Dermis microvascular lymphatic vessel endothelial cell (primary cell): Measurements from ENCODE around the gene PROS1. TPM values are rescaled to one million over a fixed set of nuclear protein-coding genes. Genes with fewer than 3 reads are reported as not detected.
"Not testable (repeated sequence)": the region's sequence is repeated elsewhere in the genome, so short reads cannot be mapped to it uniquely, and the experiment has no call there.

Source experiments
- DNase-seq, 2 donors: peaks; one replicate each; pipeline versions ENCODE4 v3.0.0 to v3.0.0-alpha.2; 2010; ENCODE audit warnings: low read depth in 2 of 2
- total RNA-seq: library from RNA; depleted of rRNA; stranded (reverse); fragments of >200 nt; gene quantifications from 2 replicates; pipeline ENCODE4 v1.2.1, GENCODE V29; 2014

Gene PROS1
- total RNA-seq, 1 donor from 2014 or later, result 9.0 TPM

DNA sequence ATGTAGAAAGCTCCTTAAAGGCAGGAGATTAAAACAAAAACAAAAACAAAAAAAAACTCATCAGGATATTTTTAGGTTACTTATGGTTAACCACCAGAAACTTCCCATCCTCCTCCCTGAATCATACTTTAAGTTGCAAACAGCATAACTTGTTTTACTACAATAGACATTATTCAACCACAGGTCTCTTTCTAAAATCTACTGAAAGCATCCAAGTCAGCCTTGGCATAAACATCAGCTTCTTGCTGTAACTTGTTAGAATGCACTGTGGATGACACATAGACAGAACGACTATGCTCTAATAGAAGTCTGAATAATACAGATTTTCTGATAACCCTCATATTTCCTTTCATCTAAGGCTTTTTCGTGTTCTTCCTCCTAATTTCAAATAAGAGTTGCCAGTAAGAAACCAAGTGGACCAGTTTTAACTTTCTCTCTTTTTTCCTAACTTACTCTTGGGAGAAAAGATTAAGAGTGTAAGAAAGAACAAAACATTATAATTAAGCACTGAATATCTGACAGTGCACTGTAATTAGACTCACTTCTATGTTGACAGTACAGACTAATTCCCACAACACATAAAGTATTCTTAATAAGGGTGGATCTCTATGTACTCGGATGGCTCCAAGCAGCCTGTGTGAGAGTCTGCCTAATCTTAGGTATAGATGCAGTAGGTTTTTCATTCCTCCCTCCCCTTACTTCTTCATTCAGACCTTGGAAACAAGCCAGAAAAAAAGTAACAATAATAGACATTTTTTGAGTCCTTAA lies 95.3 kb downstream of the PROS1 start:
- not testable (repeated sequence) for DNase-seq

DNA sequence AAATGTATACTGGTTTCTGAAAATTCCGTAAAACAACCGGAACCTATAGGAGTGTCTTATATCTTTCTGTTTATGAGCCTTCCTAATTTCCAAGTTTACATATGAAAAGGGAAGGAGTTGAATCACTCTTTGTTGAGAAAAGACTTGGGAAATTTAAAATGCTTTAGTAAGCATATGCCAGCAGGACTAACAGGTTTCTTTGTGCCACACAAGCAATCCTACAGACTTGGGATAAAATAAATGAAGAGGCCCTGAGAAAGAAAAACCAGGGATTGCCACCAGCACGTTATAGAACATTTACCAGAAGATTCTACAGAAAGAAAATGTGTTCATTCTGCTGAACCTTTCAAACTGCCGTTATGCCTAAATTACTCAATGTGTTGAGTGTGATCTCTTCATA lies 96.3 kb downstream of the PROS1 start:
- not testable (repeated sequence) for DNase-seq

DNA sequence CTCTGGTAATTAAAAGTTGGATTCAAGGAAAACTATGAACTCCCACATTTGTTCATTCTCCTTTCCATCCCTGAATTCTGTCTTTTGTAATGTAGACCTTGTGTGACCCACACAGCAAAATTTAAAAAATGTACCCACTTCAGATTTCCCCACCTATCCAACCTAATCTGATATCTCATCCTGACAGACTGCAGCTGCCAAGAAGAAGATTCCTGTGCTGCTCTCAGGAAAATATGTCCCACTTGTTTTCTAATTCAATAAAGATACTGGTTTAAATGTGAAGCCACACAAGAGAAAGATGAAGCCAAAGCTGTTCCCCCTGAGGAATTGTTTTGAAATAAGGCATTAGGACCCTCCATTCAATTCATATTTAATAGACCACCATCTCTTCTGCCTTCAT lies 100.3 kb downstream of the PROS1 start:
- not testable (repeated sequence) for DNase-seq

DNA sequence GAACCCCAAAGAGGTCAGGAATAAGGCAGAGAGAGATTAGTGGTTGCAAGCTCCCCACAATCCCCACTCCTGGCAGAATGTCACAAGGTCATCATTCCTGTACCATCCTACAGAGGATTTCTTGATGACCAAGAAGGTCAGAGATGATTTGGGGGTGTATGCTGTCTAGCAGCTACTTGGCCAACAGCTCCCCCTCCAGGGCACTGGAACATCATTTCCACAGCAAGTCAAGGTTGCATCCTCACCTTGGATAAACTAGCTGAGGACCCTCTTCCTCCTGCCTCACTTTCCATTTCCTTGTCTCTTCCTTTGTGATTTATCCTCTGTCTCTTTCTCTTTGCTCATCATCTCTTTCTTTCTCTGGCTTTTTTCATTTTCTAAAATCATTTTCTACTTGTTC lies 106.3 kb downstream of the PROS1 start:
- no peak for DNase-seq

DNA sequence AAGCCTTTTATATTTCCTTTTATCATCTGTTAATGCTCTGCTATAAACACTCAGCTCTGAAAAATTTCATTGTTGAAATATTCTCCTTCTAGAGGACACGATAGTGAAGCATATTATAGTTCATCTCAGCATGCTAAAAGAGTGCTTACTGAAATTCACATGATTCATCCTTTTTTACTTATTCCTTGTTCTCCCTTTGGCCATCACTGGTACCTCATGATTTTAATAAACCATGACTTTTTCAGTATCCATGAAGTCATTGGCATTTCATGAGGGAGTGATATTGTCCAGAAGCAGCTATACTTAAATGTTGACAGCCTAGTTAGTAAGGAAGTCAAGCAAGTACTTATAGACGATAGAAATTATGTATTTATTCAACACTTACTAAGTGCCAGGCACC lies 112.7 kb downstream of the PROS1 start:
- DNase-seq, result no peak

DNA sequence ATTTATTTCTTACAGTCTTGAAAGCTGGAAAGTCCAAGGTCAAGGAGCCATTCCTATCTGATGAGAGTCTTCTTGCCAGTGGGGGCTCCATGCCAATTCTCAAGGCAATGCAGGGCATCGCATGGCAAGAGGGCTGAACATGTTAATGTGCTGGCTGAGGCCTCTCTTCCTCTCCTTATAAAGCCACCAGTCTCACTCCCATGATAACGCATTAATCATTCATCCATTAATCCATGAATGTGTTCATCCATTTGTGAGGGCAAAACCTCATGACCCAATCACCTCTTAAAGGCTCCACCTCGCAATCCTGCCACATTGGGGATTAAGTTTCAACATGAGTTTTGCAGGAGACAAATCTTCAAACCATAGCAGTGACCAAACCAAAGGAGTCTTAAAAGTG lies 118.3 kb downstream of the PROS1 start:
- no peak for DNase-seq

DNA sequence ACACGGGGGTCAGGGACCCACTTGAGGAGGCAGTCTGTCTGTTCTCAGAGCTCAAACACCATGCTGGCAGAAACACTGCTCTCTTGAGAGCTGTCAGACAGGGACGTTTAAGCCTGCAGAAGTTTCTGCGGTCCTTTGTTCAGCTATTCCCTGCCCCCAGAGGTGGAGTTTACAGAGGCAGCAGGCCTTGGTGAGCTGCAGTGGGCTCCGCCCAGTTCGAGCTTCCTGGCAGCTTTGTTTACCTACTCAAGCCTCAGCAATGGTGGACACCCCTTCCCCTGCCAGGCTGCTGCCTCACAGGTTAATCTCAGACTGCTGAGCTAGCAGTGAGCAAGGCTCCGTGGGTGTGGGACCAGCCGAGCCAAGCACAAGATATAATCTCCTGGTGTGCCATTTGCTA lies 121.5 kb downstream of the PROS1 start:
- not testable (repeated sequence) for DNase-seq

DNA sequence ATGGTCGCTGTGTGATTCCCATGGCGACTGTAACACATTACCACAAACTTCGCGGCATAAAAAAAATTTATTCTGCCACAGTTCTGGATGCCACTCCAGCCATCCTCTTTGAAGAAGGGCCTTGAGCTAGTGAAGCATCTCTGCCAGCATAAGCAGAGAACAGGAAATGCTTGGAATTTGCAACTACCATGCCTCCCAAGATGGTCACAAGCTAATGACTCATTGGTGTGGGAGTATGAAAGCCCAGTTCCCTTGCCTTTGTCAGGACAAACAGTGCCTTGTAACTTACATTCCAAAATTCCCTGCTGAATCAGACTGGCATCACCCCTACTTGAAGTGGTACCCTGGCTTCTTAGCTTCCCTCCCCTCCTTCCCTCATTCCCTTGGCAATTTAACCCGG lies 129.7 kb downstream of the PROS1 start:
- peak in 1 of 2 donors; percentile 42 for DNase-seq

DNA sequence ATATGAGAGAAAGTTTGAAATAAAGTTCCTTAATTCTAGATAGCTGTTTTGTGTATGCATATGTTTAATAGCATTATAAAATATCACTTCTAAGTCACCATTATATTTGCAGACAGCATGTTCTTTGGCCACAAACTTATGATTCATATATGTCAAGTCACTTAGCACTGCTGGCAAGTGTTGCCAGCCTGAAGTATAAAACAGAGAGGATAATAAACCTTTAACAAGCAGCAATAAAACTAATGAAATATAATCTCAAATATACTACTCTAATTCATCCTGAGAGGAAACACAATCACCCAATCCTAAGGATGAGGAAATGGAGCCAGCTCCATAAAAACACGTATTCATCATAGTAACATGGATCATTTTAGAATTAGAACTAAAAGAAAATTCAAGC lies 134.5 kb downstream of the PROS1 start:
- DNase-seq, result not testable (repeated sequence)

Other genes starting within 250 kb of the PROS1 start
- gene ARL13B, start 6.3 kb upstream of the PROS1 start, total RNA-seq, result 7.3 and 8.7 TPM in 2 replicates
- gene STX19, start 54.7 kb upstream of the PROS1 start, total RNA-seq, result not detected in 2 replicates
- gene DHFR2, start 89.0 kb upstream of the PROS1 start, total RNA-seq, result 2.1 and 2.8 TPM in 2 replicates
- 13.4 and 15.3 TPM in 2 replicates for gene NSUN3, start 89.2 kb upstream of the PROS1 start, total RNA-seq